Placental epithelial cell (primary cell): ENCODE measurements around the gene PRSS35. TPM values are rescaled to one million over a fixed set of nuclear protein-coding genes. Genes with fewer than 3 reads are reported as not detected.

ENCODE experiments used
- total RNA-seq: library from RNA; depleted of rRNA; stranded (reverse); fragments of >200 nt; gene quantifications from 2 replicates; pipeline ENCODE4 v1.2.3, GENCODE V29; 2012

Gene PRSS35
- 0.11 and 0.39 TPM in 2 replicates for total RNA-seq

GRCh38 chr6:83511901-83512681, at the start of gene PRSS35:
Gene PRSS35 (plus strand): TSS chr6:83512534. CDS start chr6:83523442, 10,908 bp downstream.

Other genes with a start within 250 kb of the PRSS35 start
- gene ME1, start 81.5 kb upstream of the PRSS35 start, total RNA-seq, result 9.0 and 26.7 TPM in 2 replicates
- under 0.01 TPM in 1 of 2 replicates, not detected in the other for gene SNAP91, start 196.6 kb downstream of the PRSS35 start, total RNA-seq